HEK293 (cell line): ENCODE measurements around the gene SNRPD3.

Experiments
- ZNF510 ChIP-seq: fragments of 450-650 bp; formaldehyde crosslinking; IDR thresholded peaks from 2 replicates; pipeline ENCODE4 v1.5.1; 2018; ENCODE audit warnings: mild to moderate bottlenecking, missing genetic modification characterization, missing biosample characterization; ENCODE audit not compliant: insufficient replicate concordance
- ZNF654 ChIP-seq: fragments of 450-650 bp; formaldehyde crosslinking; IDR thresholded peaks from 2 replicates; pipeline ENCODE4 v1.5.1; 2016; ENCODE audit warnings: low read depth, missing biosample characterization, missing genetic modification characterization
- TF ChIP-seq, protein P1 (sequence below): fragments of 450-650 bp; formaldehyde crosslinking; IDR thresholded peaks from 2 replicates; pipeline ENCODE4 v1.5.1; 2016; ENCODE audit warnings: missing biosample characterization, missing genetic modification characterization

DNA sequence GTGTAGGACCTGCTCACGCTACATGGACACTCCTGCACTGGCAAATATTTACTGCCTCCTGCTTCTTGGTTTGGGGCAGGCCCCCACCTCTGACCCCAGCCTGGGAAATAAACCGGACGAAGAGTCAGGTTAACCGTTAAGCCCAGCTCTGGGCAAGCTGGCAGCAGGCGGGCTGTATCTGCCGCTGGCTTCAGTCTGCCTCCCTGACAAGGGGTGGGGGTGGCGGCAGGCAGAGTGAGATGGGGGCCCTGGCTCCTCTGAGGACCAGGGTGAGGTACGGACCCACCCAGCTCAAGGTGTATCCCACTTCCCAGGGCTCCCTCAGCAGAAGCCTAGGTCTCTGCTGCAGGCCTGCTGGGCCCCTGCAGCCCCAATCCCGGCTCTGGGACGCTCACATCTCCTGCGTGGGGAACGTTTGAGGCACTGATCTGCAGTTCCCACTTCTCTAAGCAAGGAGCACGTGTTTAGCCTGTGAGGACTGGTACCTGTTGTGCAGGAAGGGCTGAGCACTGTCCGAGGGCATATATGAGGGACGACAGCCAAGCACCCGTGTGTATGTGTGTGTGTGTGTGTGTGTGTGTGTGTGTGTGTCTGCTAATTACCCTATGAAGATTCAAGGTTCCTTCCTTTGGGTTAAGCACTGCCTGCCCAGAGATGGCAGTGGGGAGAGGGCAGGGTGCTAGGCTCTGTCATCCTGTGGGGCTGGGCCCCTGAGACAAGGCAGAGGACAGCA lies 38.2 kb downstream of the SNRPD3 start:
- no peak for TF ChIP-seq ZNF510
- TF ChIP-seq, protein P1, sequence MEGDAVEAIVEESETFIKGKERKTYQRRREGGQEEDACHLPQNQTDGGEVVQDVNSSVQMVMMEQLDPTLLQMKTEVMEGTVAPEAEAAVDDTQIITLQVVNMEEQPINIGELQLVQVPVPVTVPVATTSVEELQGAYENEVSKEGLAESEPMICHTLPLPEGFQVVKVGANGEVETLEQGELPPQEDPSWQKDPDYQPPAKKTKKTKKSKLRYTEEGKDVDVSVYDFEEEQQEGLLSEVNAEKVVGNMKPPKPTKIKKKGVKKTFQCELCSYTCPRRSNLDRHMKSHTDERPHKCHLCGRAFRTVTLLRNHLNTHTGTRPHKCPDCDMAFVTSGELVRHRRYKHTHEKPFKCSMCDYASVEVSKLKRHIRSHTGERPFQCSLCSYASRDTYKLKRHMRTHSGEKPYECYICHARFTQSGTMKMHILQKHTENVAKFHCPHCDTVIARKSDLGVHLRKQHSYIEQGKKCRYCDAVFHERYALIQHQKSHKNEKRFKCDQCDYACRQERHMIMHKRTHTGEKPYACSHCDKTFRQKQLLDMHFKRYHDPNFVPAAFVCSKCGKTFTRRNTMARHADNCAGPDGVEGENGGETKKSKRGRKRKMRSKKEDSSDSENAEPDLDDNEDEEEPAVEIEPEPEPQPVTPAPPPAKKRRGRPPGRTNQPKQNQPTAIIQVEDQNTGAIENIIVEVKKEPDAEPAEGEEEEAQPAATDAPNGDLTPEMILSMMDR (tag by site-specific recombination), result no peak
- TF ChIP-seq ZNF654 (tag by site-specific recombination), result no peak
